ENCODE data around the gene CFHR1. TPM values are rescaled to one million over a fixed set of nuclear protein-coding genes. Genes with fewer than 3 reads are reported as not detected.
"Not testable (repeated sequence)": the region's sequence is repeated elsewhere in the genome, so short reads cannot be mapped to it uniquely, and the experiment has no call there.

CFHR1 gene
- total RNA-seq (2014; rRNA removed; shearing (Covaris generic); ENCODE audit: low replicate concordance) = not detected in 2 replicates

- H4K20me1 ChIP-seq (ENCODE audit: insufficient read depth, low read depth, low read length); H3K27ac ChIP-seq (ENCODE audit: low read length); H3K9me3 ChIP-seq (ENCODE audit: low read length); H3K9me2 ChIP-seq (replicated peaks; ENCODE audit: insufficient read depth, low read length); H3K4me1 ChIP-seq (ENCODE audit: low read length); H3K27me3 ChIP-seq (ENCODE audit: low read length); H3K36me3 ChIP-seq (ENCODE audit: insufficient read depth, low read length); H3K4me2 ChIP-seq (ENCODE audit: low read depth, low read length, poor library complexity, severe bottlenecking); H3K79me2 ChIP-seq (ENCODE audit: low read length); DNase-seq; H2AFZ ChIP-seq (ENCODE audit: low read length); H3K4me3 ChIP-seq (ENCODE audit: low read length); H3K9ac ChIP-seq (ENCODE audit: low read length): not testable (repeated sequence)
Measured at GRCh38 chr1:196819531-196819930, at the start of gene CFHR1. TSS of gene CFHR1 (plus strand) at chr1:196819731. CDS start at chr1:196819845, 114 bp downstream.

DNA sequence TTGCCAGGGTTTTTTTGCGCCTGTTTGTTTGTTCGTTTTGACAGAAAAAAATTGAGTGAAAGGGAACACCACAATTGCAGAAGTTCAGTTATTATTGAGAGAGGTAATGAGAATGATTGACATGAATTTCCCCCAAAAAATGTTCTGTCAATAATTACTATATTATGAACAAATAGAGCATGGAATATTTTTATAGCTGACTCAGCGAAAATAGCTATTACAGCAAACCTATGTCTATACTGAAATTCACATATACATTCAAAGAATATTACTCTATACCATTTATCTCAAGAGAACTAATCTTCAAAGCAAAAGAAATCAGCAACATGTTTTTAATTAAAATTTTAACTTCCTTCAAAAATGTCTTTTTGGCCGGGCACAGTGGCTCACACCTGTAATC is 49.7 kb upstream of the CFHR1 start:
- H3K4me3 ChIP-seq (ENCODE audit: low read length); H3K79me2 ChIP-seq (ENCODE audit: low read length); H2AFZ ChIP-seq (ENCODE audit: low read length); H3K27ac ChIP-seq (ENCODE audit: low read length); H3K9ac ChIP-seq (ENCODE audit: low read length); H3K9me2 ChIP-seq (replicated peaks; ENCODE audit: insufficient read depth, low read length); H4K20me1 ChIP-seq (ENCODE audit: insufficient read depth, low read depth, low read length); H3K9me3 ChIP-seq (ENCODE audit: low read length); H3K4me1 ChIP-seq (ENCODE audit: low read length); H3K36me3 ChIP-seq (ENCODE audit: insufficient read depth, low read length); H3K27me3 ChIP-seq (ENCODE audit: low read length); DNase-seq; H3K4me2 ChIP-seq (ENCODE audit: low read depth, low read length, poor library complexity, severe bottlenecking): not testable (repeated sequence)

GRCh38 chr1:196773713-196774112 is 45.8 kb upstream of the CFHR1 start:
- H3K9me3 ChIP-seq (ENCODE audit: low read length) = no peaks in the 10 kb centered on the region
- H3K9me2 ChIP-seq (replicated peaks; ENCODE audit: insufficient read depth, low read length) = no peaks in the 10 kb centered on the region
- no peaks in the 10 kb centered on the region for H3K79me2 ChIP-seq (ENCODE audit: low read length)
- H3K4me3 ChIP-seq (ENCODE audit: low read length) = no peak overlapping the region
- no peaks in the 10 kb centered on the region for H3K27me3 ChIP-seq (ENCODE audit: low read length)
- H3K9ac ChIP-seq (ENCODE audit: low read length) = no peak overlapping the region
- H3K27ac ChIP-seq (ENCODE audit: low read length) = no peak overlapping the region
- no peak for DNase-seq
- no peaks in the 10 kb centered on the region for H4K20me1 ChIP-seq (ENCODE audit: insufficient read depth, low read depth, low read length)
- no peaks in the 10 kb centered on the region for H3K36me3 ChIP-seq (ENCODE audit: insufficient read depth, low read length)
- no peak overlapping the region for H3K4me2 ChIP-seq (ENCODE audit: low read depth, low read length, poor library complexity, severe bottlenecking)
- no peaks in the 10 kb centered on the region for H3K4me1 ChIP-seq (ENCODE audit: low read length)
- H2AFZ ChIP-seq (ENCODE audit: low read length) = no peak overlapping the region

GRCh38 chr1:196774175-196774574 is 45.4 kb upstream of the CFHR1 start:
- Histone ChIP-seq H3K9me2 (replicated peaks; ENCODE audit: insufficient read depth, low read length) (no peaks in the 10 kb centered on the region), H2AFZ (ENCODE audit: low read length) (no peak overlapping the region), H4K20me1 (ENCODE audit: insufficient read depth, low read depth, low read length) (no peaks in the 10 kb centered on the region), H3K4me2 (ENCODE audit: low read depth, low read length, poor library complexity, severe bottlenecking) (no peak overlapping the region), H3K27me3 (ENCODE audit: low read length) (no peaks in the 10 kb centered on the region), H3K4me1 (ENCODE audit: low read length) (no peaks in the 10 kb centered on the region), H3K36me3 (ENCODE audit: insufficient read depth, low read length) (no peaks in the 10 kb centered on the region), H3K27ac (ENCODE audit: low read length) (no peak overlapping the region), H3K4me3 (ENCODE audit: low read length) (no peak overlapping the region), H3K79me2 (ENCODE audit: low read length) (no peaks in the 10 kb centered on the region), H3K9ac (ENCODE audit: low read length) (no peak overlapping the region), H3K9me3 (ENCODE audit: low read length) (no peaks in the 10 kb centered on the region)
- DNase-seq = no peak

- H3K9me2 ChIP-seq (replicated peaks; ENCODE audit: insufficient read depth, low read length) = no peaks in the 10 kb centered on the region
- H4K20me1 ChIP-seq (ENCODE audit: insufficient read depth, low read depth, low read length) = no peaks in the 10 kb centered on the region
- no peaks in the 10 kb centered on the region for H3K9me3 ChIP-seq (ENCODE audit: low read length)
- H3K4me2 ChIP-seq (ENCODE audit: low read depth, low read length, poor library complexity, severe bottlenecking) = no peak within 1 kb of the TSS
- H3K9ac ChIP-seq (ENCODE audit: low read length) = no peak within 1 kb of the TSS
- H3K4me3 ChIP-seq (ENCODE audit: low read length) = no peak within 1 kb of the TSS
- no peak within 1 kb of the TSS for H3K27ac ChIP-seq (ENCODE audit: low read length)
- H3K4me1 ChIP-seq (ENCODE audit: low read length) = no peaks in the 10 kb centered on the region
- no peak for DNase-seq
- no peaks in the 10 kb centered on the region for H3K27me3 ChIP-seq (ENCODE audit: low read length)
- H2AFZ ChIP-seq (ENCODE audit: low read length) = no peak within 1 kb of the TSS
- H3K79me2 ChIP-seq (ENCODE audit: low read length) = no peaks in the 10 kb centered on the region
- no peaks in the 10 kb centered on the region for H3K36me3 ChIP-seq (ENCODE audit: insufficient read depth, low read length)
Measured at GRCh38 chr1:196774603-196775002, 44.9 kb upstream of the CFHR1 start, which contains the start of gene CFHR3. TSS of gene CFHR3 (plus strand) at chr1:196774840. CDS start at chr1:196774887, 47 bp downstream.

GRCh38 chr1:196777603-196778002 is 41.9 kb upstream of the CFHR1 start:
- Histone ChIP-seq H2AFZ (ENCODE audit: low read length) (no peak overlapping the region), H3K4me2 (ENCODE audit: low read depth, low read length, poor library complexity, severe bottlenecking) (no peak overlapping the region), H3K9ac (ENCODE audit: low read length) (no peak overlapping the region), H3K9me2 (replicated peaks; ENCODE audit: insufficient read depth, low read length) (no peaks in the 10 kb centered on the region), H3K79me2 (ENCODE audit: low read length) (no peaks in the 10 kb centered on the region), H3K9me3 (ENCODE audit: low read length) (no peaks in the 10 kb centered on the region), H4K20me1 (ENCODE audit: insufficient read depth, low read depth, low read length) (no peaks in the 10 kb centered on the region), H3K4me1 (ENCODE audit: low read length) (no peaks in the 10 kb centered on the region), H3K27ac (ENCODE audit: low read length) (no peak overlapping the region), H3K36me3 (ENCODE audit: insufficient read depth, low read length) (no peaks in the 10 kb centered on the region), H3K4me3 (ENCODE audit: low read length) (no peak overlapping the region), H3K27me3 (ENCODE audit: low read length) (no peaks in the 10 kb centered on the region)
- no peak for DNase-seq

DNA sequence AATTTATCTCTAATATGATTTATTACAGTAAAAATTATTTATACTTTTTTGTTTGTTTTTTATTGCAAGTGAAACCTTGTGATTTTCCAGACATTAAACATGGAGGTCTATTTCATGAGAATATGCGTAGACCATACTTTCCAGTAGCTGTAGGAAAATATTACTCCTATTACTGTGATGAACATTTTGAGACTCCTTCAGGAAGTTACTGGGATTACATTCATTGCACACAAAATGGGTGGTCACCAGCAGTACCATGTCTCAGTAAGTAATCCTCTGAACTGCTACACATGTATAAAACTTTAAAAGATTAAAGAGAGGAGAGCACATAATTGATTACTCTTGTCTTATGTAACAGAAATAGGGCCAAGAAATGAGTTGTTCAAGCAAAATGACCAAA is 40.4 kb upstream of the CFHR1 start:
- Histone ChIP-seq H3K9me3 (ENCODE audit: low read length) (no peaks in the 10 kb centered on the region), H3K9ac (ENCODE audit: low read length) (no peak overlapping the region), H3K9me2 (replicated peaks; ENCODE audit: insufficient read depth, low read length) (no peaks in the 10 kb centered on the region)

DNA sequence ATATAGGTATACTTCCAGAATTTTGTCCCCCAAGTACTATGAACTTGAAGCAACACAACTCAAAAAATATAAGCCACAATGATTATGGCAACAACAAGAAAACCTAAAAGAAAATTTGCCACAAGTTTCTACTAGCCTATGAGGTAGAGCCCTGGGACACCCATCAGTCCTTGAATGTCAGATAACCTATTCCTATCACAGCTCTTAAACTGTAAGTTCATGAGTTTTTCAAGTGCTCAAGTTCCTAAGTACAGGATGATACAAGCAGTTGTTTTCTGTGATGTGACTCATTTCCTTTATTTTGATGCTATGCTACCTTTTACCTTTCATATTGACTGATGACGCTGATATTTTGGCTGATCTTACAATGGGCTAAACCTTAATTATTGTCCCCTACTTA is 28.3 kb upstream of the CFHR1 start:
- H3K27me3 ChIP-seq (ENCODE audit: low read length); H3K4me3 ChIP-seq (ENCODE audit: low read length); H3K4me1 ChIP-seq (ENCODE audit: low read length); H3K9me2 ChIP-seq (replicated peaks; ENCODE audit: insufficient read depth, low read length); H3K4me2 ChIP-seq (ENCODE audit: low read depth, low read length, poor library complexity, severe bottlenecking); H3K9ac ChIP-seq (ENCODE audit: low read length); H3K9me3 ChIP-seq (ENCODE audit: low read length); DNase-seq; H3K79me2 ChIP-seq (ENCODE audit: low read length); H4K20me1 ChIP-seq (ENCODE audit: insufficient read depth, low read depth, low read length); H2AFZ ChIP-seq (ENCODE audit: low read length); H3K27ac ChIP-seq (ENCODE audit: low read length); H3K36me3 ChIP-seq (ENCODE audit: insufficient read depth, low read length): not testable (repeated sequence)

More for the DNA sequence above, 40.4 kb upstream of the CFHR1 start:
- Histone ChIP-seq H4K20me1 (ENCODE audit: insufficient read depth, low read depth, low read length) (no peaks in the 10 kb centered on the region), H3K27ac (ENCODE audit: low read length) (no peak overlapping the region), H3K4me1 (ENCODE audit: low read length) (no peaks in the 10 kb centered on the region), H2AFZ (ENCODE audit: low read length) (no peak overlapping the region), H3K79me2 (ENCODE audit: low read length) (no peaks in the 10 kb centered on the region), H3K4me2 (ENCODE audit: low read depth, low read length, poor library complexity, severe bottlenecking) (no peak overlapping the region), H3K4me3 (ENCODE audit: low read length) (no peak overlapping the region), H3K36me3 (ENCODE audit: insufficient read depth, low read length) (no peaks in the 10 kb centered on the region), H3K27me3 (ENCODE audit: low read length) (no peaks in the 10 kb centered on the region)
- no peak for DNase-seq

- H3K4me2 ChIP-seq (ENCODE audit: low read depth, low read length, poor library complexity, severe bottlenecking); H3K4me3 ChIP-seq (ENCODE audit: low read length); H2AFZ ChIP-seq (ENCODE audit: low read length); H3K27ac ChIP-seq (ENCODE audit: low read length); H3K27me3 ChIP-seq (ENCODE audit: low read length); H4K20me1 ChIP-seq (ENCODE audit: insufficient read depth, low read depth, low read length); H3K4me1 ChIP-seq (ENCODE audit: low read length); H3K9me3 ChIP-seq (ENCODE audit: low read length); H3K36me3 ChIP-seq (ENCODE audit: insufficient read depth, low read length); H3K9ac ChIP-seq (ENCODE audit: low read length); H3K79me2 ChIP-seq (ENCODE audit: low read length); H3K9me2 ChIP-seq (replicated peaks; ENCODE audit: insufficient read depth, low read length); DNase-seq: not testable (repeated sequence)
Measured at GRCh38 chr1:196794103-196794502, 25.4 kb upstream of the CFHR1 start.
